ENCODE measurements around the gene MECP2.

MECP2 gene

DNA sequence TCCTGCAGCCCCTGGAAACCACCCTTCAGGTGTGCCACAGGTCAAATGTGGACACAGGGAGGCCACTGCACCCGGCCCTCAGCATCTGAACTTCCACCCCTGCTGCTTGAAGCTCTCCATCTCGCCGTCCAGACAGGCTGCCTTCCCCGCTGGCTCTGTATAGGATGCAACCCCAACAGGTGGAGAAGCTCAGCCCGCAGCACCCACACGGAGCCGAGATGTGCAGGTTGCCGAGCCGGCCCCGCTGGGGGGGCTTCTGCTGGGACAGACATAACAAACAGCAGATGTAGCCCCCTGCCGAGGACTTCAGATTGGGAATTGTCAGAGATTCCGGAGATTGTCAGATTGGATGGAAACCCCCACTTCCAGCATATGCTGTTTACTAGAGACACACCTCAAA lies 104.4 kb downstream of the MECP2 start:
- no peaks in the 10 kb centered on the region for H4K20me1 ChIP-seq (ENCODE audit: low read depth, low read length)
- no peaks in the 10 kb centered on the region for H3K36me3 ChIP-seq (ENCODE audit: low read length)
- no peaks in the 10 kb centered on the region for H3K9me2 ChIP-seq (replicated peaks; ENCODE audit: insufficient read depth, low read length)
- H3K9me3 ChIP-seq (ENCODE audit: insufficient read depth, low read length): no peaks in the 10 kb centered on the region
- H3F3A ChIP-seq (ENCODE audit: insufficient read depth): no peaks in the 10 kb centered on the region
- no peak overlapping the region for H3K9ac ChIP-seq (ENCODE audit: low read length)
- no peak overlapping the region for H3K4me3 ChIP-seq (ENCODE audit: insufficient read depth, low read length, poor library complexity, severe bottlenecking)
- H2AFZ ChIP-seq (ENCODE audit: low read depth, low read length, severe bottlenecking): no peak overlapping the region
- TF ChIP-seq CTCF (IDR thresholded peaks at IDR 0.05; ENCODE audit: insufficient read depth, low read length, poor library complexity, severe bottlenecking) (no peak), EZH2phosphoT487 (conservative IDR thresholded peaks at IDR 0.05; ENCODE audit: low read length) (no peak)
- no peak overlapping the region for H3K27ac ChIP-seq (ENCODE audit: low read depth, low read length)
- H3K4me2 ChIP-seq (ENCODE audit: low read depth, low read length, poor library complexity, severe bottlenecking): no peak overlapping the region
- H3K27me3 ChIP-seq (ENCODE audit: low read length): no peaks in the 10 kb centered on the region
- H3K79me2 ChIP-seq (ENCODE audit: insufficient read depth, low read length): no peaks in the 10 kb centered on the region

- no peaks in the 10 kb centered on the region for H3K9me3 ChIP-seq (ENCODE audit: insufficient read depth, low read length)
- no peaks in the 10 kb centered on the region for H3K9me2 ChIP-seq (replicated peaks; ENCODE audit: insufficient read depth, low read length)
- H3K27ac ChIP-seq (ENCODE audit: low read depth, low read length): no peak overlapping the region
- H2AFZ ChIP-seq (ENCODE audit: low read depth, low read length, severe bottlenecking): no peak overlapping the region
- no peak overlapping the region for H3K4me3 ChIP-seq (ENCODE audit: insufficient read depth, low read length, poor library complexity, severe bottlenecking)
- no peak overlapping the region for H3K9ac ChIP-seq (ENCODE audit: low read length)
- H4K20me1 ChIP-seq (ENCODE audit: low read depth, low read length): no peaks in the 10 kb centered on the region
- H3K27me3 ChIP-seq (ENCODE audit: low read length): no peaks in the 10 kb centered on the region
- H3F3A ChIP-seq (ENCODE audit: insufficient read depth): no peaks in the 10 kb centered on the region
- no peaks in the 10 kb centered on the region for H3K79me2 ChIP-seq (ENCODE audit: insufficient read depth, low read length)
- H3K36me3 ChIP-seq (ENCODE audit: low read length): no peaks in the 10 kb centered on the region
- no peak for TF ChIP-seq EZH2phosphoT487 (conservative IDR thresholded peaks at IDR 0.05; ENCODE audit: low read length)
- no peak for TF ChIP-seq CTCF (IDR thresholded peaks at IDR 0.05; ENCODE audit: insufficient read depth, low read length, poor library complexity, severe bottlenecking)
- H3K4me2 ChIP-seq (ENCODE audit: low read depth, low read length, poor library complexity, severe bottlenecking): no peak overlapping the region
Measured at GRCh38 chrX:153992180-153992579, 105.3 kb downstream of the MECP2 start.

DNA sequence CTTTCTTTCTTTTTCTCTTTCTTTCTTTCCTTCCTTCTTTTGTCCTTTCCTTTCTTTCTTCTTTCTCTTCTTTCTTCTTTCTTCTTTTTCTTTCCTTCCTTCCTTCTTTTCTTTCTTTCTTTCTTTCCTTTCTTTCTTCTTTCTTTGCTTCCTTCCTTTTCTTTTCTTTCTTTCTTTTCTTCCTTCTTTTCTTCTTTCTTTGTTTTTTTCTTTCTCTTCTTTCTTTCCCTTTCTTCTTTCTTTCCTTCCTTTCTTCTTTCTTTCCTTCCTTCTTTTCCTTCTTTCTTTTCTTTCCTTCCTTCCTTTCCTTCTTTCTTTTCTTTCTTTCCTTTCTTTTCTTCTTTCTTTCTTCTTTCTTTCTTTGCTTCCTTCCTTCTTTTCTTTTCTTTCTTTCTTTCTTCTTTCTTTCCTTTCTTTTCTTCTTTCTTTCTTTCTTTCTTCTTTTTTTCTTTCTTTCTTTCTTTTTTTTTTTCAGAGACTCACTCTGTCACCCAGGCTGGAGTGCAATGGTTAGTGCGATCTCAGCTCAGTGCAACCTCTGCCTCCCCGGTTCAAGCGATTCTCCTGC lies 106.4 kb downstream of the MECP2 start:
- TF ChIP-seq CTCF (IDR thresholded peaks at IDR 0.05; ENCODE audit: insufficient read depth, low read length, poor library complexity, severe bottlenecking) (no peak), EZH2phosphoT487 (conservative IDR thresholded peaks at IDR 0.05; ENCODE audit: low read length) (no peak)

More for the DNA sequence above, 106.4 kb downstream of the MECP2 start:
- H3K36me3 ChIP-seq (ENCODE audit: low read length): no peaks in the 10 kb centered on the region
- no peaks in the 10 kb centered on the region for H3K79me2 ChIP-seq (ENCODE audit: insufficient read depth, low read length)
- H3K27me3 ChIP-seq (ENCODE audit: low read length): no peaks in the 10 kb centered on the region
- no peak overlapping the region for H3K27ac ChIP-seq (ENCODE audit: low read depth, low read length)
- H3K9me3 ChIP-seq (ENCODE audit: insufficient read depth, low read length): no peaks in the 10 kb centered on the region
- H3K4me2 ChIP-seq (ENCODE audit: low read depth, low read length, poor library complexity, severe bottlenecking): no peak overlapping the region
- H3F3A ChIP-seq (ENCODE audit: insufficient read depth): no peaks in the 10 kb centered on the region
- no peak overlapping the region for H2AFZ ChIP-seq (ENCODE audit: low read depth, low read length, severe bottlenecking)
- H3K4me3 ChIP-seq (ENCODE audit: insufficient read depth, low read length, poor library complexity, severe bottlenecking): no peak overlapping the region
- H3K9ac ChIP-seq (ENCODE audit: low read length): no peak overlapping the region
- no peaks in the 10 kb centered on the region for H3K9me2 ChIP-seq (replicated peaks; ENCODE audit: insufficient read depth, low read length)
- no peaks in the 10 kb centered on the region for H4K20me1 ChIP-seq (ENCODE audit: low read depth, low read length)
